ENCODE results near the gene MYL10. TPM values are rescaled to one million over a fixed set of nuclear protein-coding genes. Genes with fewer than 3 reads are reported as not detected.
"Not testable (repeated sequence)": the region's sequence is repeated elsewhere in the genome, so short reads cannot be mapped to it uniquely, and the experiment has no call there.

The MYL10 gene
- total RNA-seq, 4 donors from 2014 or later: not detected

DNA sequence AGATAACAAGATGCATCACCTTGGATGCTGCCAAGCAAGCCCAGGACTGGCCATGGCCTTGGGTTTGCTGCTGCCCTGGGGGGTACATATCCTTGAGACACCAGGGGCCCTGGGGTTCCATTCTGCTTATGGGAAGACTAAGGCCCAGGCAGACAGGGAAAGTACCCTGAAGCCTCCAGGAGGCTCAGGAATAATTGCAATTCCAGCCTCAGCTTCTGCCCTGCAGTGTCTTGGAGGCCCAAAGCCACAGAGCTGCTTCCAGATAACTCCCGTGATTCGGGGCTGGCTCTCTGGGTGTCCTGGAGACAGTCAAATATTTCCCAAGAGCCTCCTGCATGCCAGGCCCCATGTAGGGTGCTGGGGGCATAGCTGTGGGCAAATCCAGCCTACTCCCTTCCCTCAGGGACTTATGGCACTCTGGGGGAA is 22.6 kb downstream of the MYL10 start:
- H3K36me3 ChIP-seq: no peaks in the 10 kb centered on the region
- no peak overlapping the region for H3K27ac ChIP-seq
- TF ChIP-seq, protein P1, sequence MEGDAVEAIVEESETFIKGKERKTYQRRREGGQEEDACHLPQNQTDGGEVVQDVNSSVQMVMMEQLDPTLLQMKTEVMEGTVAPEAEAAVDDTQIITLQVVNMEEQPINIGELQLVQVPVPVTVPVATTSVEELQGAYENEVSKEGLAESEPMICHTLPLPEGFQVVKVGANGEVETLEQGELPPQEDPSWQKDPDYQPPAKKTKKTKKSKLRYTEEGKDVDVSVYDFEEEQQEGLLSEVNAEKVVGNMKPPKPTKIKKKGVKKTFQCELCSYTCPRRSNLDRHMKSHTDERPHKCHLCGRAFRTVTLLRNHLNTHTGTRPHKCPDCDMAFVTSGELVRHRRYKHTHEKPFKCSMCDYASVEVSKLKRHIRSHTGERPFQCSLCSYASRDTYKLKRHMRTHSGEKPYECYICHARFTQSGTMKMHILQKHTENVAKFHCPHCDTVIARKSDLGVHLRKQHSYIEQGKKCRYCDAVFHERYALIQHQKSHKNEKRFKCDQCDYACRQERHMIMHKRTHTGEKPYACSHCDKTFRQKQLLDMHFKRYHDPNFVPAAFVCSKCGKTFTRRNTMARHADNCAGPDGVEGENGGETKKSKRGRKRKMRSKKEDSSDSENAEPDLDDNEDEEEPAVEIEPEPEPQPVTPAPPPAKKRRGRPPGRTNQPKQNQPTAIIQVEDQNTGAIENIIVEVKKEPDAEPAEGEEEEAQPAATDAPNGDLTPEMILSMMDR (IDR thresholded peaks at IDR 0.05): no peak
- TF ChIP-seq POLR2A (IDR thresholded peaks at IDR 0.05) (no peak), POLR2AphosphoS5 (IDR thresholded peaks at IDR 0.05) (no peak), EP300 (IDR thresholded peaks at IDR 0.05; ENCODE audit: low read depth) (no peak)
- H3K4me1 ChIP-seq: peaks cover 3 to 9% (median 9%) of the 10 kb centered on the region in 4 donors
- H3K9me3 ChIP-seq: no peaks in the 10 kb centered on the region
- intact Hi-C loops (cut with DNase I; ENCODE audit: low total_unique reads) (no loop called here), in situ Hi-C loops (cut with MboI; ENCODE audit: low pct_ligation_motif_present in 1 of 4, low pct_unique_long_range_greater_than_20kb in 1 of 4, low sequenced_read_pairs in 3 of 4) (no loop called here)
- DNase-seq: no peak
- H3K4me3 ChIP-seq: no peak overlapping the region
- H3K27me3 ChIP-seq: no peaks in the 10 kb centered on the region
- WGBS, 2 donors (ENCODE audit: low coverage in 1 of 2): 70% methylated on average over 2 of the region's 2 CpGs; no CpG with 5 or more reads in 1 of the 2 donors

DNA sequence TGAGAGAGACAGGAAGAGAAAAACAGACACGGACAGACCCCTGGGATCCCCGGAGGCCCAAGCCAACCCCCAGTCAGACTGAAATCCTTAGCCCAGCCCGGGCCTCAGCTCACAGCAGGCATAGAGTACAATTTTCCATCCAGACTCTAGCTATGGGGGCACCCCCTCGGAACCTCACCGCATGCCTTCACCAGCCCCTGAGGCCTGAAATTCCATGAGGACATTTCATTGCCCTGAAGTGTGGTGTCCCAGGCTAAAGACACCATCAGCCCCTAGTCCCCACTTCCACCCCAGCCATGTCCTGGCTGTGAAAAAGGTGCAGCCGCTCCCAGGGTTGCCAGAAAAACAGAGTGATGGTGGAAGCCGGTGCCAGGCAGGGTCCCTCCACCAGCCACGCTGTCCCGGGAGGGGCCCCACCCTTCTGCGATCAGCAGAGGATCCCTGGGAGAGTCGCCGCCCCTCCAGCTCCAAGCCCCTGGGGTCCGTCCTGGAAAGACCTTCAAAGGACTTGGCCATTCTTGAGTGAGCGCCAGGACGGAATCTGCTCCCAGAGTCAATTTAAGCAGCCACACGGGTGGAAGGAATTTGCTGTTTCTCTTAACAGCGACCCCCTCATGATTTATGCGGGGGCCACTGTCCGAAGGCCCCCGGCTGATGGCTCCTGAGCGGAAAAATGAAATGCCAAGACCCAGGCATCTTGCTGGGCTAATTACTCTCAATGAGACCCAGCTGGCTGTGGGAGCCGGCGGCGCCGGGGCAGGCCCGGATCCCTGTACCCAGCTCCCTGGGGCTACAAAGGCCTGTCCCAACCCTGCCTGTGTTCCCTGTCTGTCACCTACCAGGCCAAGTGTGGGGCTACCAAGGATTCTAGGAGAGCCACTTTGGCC is 23.2 kb downstream of the MYL10 start:
- Histone ChIP-seq H3K4me3 (no peak overlapping the region), H3K4me1 (peaks cover 3 to 9% (median 9%) of the 10 kb centered on the region in 4 donors), H3K36me3 (no peaks in the 10 kb centered on the region), H3K9me3 (no peaks in the 10 kb centered on the region), H3K27me3 (no peaks in the 10 kb centered on the region), H3K27ac (no peak overlapping the region)
- WGBS, 2 donors (ENCODE audit: low coverage in 1 of 2): 76 to 89% methylated on average over 2 to 18 of the region's 26 CpGs
- in situ Hi-C loops (cut with MboI; ENCODE audit: low pct_ligation_motif_present in 1 of 4, low pct_unique_long_range_greater_than_20kb in 1 of 4, low sequenced_read_pairs in 3 of 4) (no loop called here), intact Hi-C loops (cut with DNase I; ENCODE audit: low total_unique reads) (no loop called here)
- DNase-seq: no peak
- TF ChIP-seq, protein P1 (IDR thresholded peaks at IDR 0.05): no peak
- TF ChIP-seq EP300 (IDR thresholded peaks at IDR 0.05; ENCODE audit: low read depth) (no peak), POLR2A (IDR thresholded peaks at IDR 0.05) (no peak), POLR2AphosphoS5 (IDR thresholded peaks at IDR 0.05) (no peak)

DNA sequence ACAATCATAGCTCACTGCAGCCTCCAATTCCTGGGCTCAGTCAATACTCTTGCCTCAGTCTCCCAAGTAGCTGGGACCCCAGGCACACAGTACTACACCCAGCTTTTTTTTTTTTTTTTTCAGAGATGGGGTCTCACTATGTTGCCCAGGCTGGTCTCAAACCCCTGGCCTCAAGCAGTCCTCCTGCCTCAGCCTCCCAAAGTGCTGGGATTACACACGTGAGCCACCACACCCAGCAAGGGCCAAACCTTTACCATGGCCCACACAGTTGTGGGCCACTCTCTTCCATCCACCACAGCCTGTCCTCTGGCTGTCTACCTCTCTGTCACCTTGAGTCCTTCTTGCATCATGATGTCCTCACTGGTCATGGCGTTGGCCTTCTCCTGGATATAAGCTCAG is 24.2 kb downstream of the MYL10 start:
- intact Hi-C loops (cut with DNase I; ENCODE audit: low total_unique reads); DNase-seq; in situ Hi-C loops (cut with MboI; ENCODE audit: low pct_ligation_motif_present in 1 of 4, low pct_unique_long_range_greater_than_20kb in 1 of 4, low sequenced_read_pairs in 3 of 4): not testable (repeated sequence)

DNA sequence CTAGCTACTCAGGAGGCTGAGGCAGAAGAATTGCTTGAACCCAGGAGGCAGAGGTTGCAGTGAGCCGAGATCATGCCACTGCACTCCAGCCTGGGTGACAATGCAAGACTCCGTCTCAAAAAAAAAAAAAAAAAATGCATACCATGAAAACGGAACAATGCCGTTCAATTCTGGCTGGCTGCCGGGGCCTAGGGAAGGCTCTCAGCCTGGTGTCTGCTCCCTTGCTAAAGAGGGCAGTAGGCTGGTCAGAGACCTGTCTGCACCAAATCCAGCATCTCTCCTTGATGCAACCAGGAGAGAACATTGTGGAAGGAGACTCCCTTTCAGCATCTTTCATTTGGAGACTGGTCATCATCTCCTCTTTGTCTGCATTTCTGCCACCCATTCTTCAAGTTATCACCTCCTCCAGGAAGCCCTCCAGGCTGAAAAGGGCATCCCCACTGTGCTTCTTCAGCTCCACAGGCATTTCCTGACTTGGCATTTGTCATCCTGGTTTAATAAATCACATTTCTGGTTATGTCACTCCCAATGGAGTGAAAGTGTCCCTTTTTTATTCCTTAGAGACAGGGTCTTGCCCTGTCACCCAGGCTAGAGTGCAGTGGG is 24.7 kb downstream of the MYL10 start:
- no peak for TF ChIP-seq POLR2A (IDR thresholded peaks at IDR 0.05)
- no peak for TF ChIP-seq EP300 (IDR thresholded peaks at IDR 0.05; ENCODE audit: low read depth)
- Histone ChIP-seq H3K9me3 (no peaks in the 10 kb centered on the region), H3K27ac (no peak overlapping the region), H3K36me3 (no peaks in the 10 kb centered on the region), H3K4me1 (peaks cover 3 to 9% (median 9%) of the 10 kb centered on the region in 4 donors), H3K4me3 (no peak overlapping the region), H3K27me3 (no peaks in the 10 kb centered on the region)
- in situ Hi-C loops (cut with MboI; ENCODE audit: low pct_ligation_motif_present in 1 of 4, low pct_unique_long_range_greater_than_20kb in 1 of 4, low sequenced_read_pairs in 3 of 4): no loop called here
- no peak for DNase-seq
- intact Hi-C loops (cut with DNase I; ENCODE audit: low total_unique reads): no loop called here
- WGBS, 2 donors (ENCODE audit: low coverage in 1 of 2): 85 to 87% methylated on average over 4 to 5 of the region's 5 CpGs

More for the DNA sequence above, 24.2 kb downstream of the MYL10 start:
- not testable (repeated sequence) for H3K36me3 ChIP-seq, H3K27me3 ChIP-seq, H3K27ac ChIP-seq, H3K4me1 ChIP-seq, H3K4me3 ChIP-seq, H3K9me3 ChIP-seq
- WGBS, 2 donors (ENCODE audit: low coverage in 1 of 2): 73% methylated on average over 2 of the region's 2 CpGs; no CpG with 5 or more reads in 1 of the 2 donors

All from transverse colon (tissue), 4 donors.